BLaER1 treated with 17β-estradiol and CSF1 and Interleukin-3, amounts not matched to agents 10 nM and 100 nM (cell line): ENCODE measurements around the gene ASIC3.
A peak's percentile ranks its signal among the peaks of the same experiment; 100 is the strongest.

Experiments
- H3K27ac ChIP-seq, 11 experiments: shearing (Covaris generic); formaldehyde crosslinking; 2 replicates each; pipeline ENCODE4 v1.8.1; 2022
- H3K27me3 ChIP-seq, 11 experiments: shearing (Covaris generic); formaldehyde crosslinking; 2 replicates each; pipeline ENCODE4 v1.8.1; 2022
- H3K36me3 ChIP-seq, 11 experiments: shearing (Covaris generic); formaldehyde crosslinking; 2 replicates each; pipeline ENCODE4 v1.8.1; 2022
- H3K4me1 ChIP-seq, 10 experiments: shearing (Covaris generic); formaldehyde crosslinking; 2 replicates each; pipeline ENCODE4 v1.8.1; 2022
- H3K4me2 ChIP-seq, 11 experiments: shearing (Covaris generic); formaldehyde crosslinking; 2 replicates each; pipeline ENCODE4 v1.8.1; 2022
- H3K4me3 ChIP-seq, 10 experiments: shearing (Covaris generic); formaldehyde crosslinking; 2 replicates each; pipeline ENCODE4 v1.8.1; 2022
- H3K9ac ChIP-seq, 11 experiments: shearing (Covaris generic); formaldehyde crosslinking; 2 replicates each; pipeline ENCODE4 v1.8.1; 2022
- H3K9me3 ChIP-seq, 11 experiments: shearing (Covaris generic); formaldehyde crosslinking; replicated peaks in 1 of 11; 2 replicates each; pipeline ENCODE4 v1.8.1; 2022
- H4K20me1 ChIP-seq, 11 experiments: shearing (Covaris generic); formaldehyde crosslinking; 2 replicates each; pipeline ENCODE4 v1.8.1; 2022
- Cebpa-rat ChIP-seq, 11 experiments: shearing (Covaris generic); IDR thresholded peaks; 2 replicates each; pipeline ENCODE4 v1.8.1; 2022

Gene ASIC3

DNA sequence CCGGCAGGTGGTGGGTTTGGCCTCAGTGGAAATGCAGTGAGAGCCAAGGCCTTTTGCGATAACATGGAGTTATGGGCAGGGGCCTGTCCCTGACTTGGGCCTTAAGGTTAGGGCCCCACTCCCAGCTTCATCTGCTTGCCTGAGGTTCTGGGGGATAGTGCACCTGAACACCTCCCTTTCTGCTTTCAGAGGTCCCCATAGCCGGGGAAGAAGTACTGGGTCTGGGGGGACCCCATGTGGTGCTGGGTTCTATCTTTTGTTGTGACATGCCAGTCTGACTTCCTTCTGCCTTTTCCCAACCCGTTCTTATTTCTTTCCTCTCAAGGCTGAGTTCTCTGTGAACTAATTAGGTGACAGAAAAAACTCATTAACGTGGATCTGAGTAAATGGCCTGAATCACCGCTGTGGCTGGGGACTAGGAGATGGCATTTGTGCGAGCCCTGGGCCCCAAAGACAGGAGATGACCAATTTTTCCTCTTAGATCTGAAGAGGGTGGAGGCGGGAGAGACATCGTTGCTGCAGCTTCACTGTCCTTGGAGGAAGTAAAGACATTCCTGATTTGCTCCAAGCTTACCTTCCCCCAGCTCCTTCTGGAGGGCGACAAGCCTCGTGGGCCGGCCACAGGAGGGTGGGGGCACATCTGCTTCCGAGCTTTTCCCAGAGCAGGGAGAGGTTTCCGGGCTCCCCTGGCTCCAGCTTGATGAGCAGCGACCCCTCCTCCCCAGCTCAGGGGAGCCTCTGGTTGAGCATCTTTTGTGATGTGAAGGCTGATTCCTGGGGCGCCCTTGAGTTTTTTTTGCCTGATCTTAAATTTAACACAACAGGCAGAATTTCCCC, 39.9 kb downstream of the ASIC3 start:
- Histone ChIP-seq H3K4me1 (peaks cover 64 to 87% (median 74%) of the 10 kb centered on the region in 10 experiments), H3K27me3 (peaks cover 0 to 59% (median 48%) of the 10 kb centered on the region in 11 experiments; a peak in 18 of 22 replicates), H3K27ac (peak overlapping the region; percentile 72 to 92 (median 78)), H3K4me3 (peak overlapping the region; percentile 71 to 98 (median 76)), H3K9ac (peak overlapping the region; percentile 78 to 91 (median 85)), H3K4me2 (peak overlapping the region; percentile 94 to 100 (median 99)), H3K36me3 (peaks cover 0 to 18% (median 3%) of the 10 kb centered on the region in 11 experiments; a peak in 11 of 22 replicates), H3K9me3 (no peaks in the 10 kb centered on the region), H4K20me1 (peaks cover 42 to 65% (median 53%) of the 10 kb centered on the region in 11 experiments)
- no peak for TF ChIP-seq Cebpa-rat (IDR thresholded peaks at IDR 0.05)

DNA sequence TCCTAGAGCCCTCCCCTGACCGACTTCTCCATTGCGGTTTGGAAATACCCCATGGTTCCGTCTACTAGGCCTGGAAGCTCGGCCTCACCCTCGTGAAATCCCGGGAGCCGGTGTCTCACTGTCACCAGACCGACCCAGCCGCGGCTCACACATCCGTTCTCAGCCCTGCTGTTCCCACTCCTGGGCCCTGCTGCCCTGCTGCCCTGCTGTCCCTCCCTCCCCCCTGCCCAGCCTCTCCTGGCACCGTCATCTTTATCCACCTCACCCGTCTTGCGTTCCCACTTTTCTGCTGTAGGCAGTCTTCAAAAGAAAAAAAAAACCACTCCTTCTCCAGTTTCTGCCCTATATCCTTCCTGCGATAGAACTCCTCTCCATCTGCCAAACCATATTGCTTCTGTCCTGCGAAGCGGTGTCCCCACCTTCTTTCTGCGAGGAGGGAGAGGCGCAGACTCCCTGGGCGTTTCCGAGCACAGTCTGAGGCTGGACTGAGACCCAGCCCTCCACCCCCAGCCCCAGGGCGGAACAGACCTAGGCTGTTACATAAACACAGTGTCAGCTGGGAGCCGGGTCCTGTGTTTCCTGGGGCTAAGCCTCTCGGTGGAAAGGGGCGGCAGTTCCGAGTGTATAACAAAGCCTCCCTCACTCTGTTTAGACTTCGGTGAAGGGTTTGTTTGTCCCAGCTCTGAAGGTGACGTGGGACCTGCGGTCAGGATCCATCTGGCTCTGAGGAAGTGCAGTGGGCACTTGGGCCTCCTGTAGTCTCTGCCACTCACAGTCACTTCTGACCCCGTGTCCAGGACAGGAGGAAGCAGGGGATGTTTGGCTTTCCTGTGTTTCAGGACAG, 40.7 kb downstream of the ASIC3 start:
- Histone ChIP-seq H3K4me2 (peak overlapping the region; percentile 94 to 100 (median 99)), H3K36me3 (peaks cover 0 to 26% (median 3%) of the 10 kb centered on the region in 11 experiments; a peak in 11 of 22 replicates), H3K27me3 (peaks cover 0 to 55% (median 42%) of the 10 kb centered on the region in 11 experiments; a peak in 18 of 22 replicates), H3K9ac (peak overlapping the region; percentile 78 to 91 (median 85)), H3K27ac (peak overlapping the region; percentile 72 to 92 (median 78)), H3K9me3 (no peaks in the 10 kb centered on the region), H4K20me1 (peaks cover 51 to 73% (median 62%) of the 10 kb centered on the region in 11 experiments), H3K4me3 (peak overlapping the region; percentile 71 to 98 (median 76)), H3K4me1 (peaks cover 66 to 88% (median 75%) of the 10 kb centered on the region in 10 experiments)
- no peak for TF ChIP-seq Cebpa-rat (IDR thresholded peaks at IDR 0.05)

DNA sequence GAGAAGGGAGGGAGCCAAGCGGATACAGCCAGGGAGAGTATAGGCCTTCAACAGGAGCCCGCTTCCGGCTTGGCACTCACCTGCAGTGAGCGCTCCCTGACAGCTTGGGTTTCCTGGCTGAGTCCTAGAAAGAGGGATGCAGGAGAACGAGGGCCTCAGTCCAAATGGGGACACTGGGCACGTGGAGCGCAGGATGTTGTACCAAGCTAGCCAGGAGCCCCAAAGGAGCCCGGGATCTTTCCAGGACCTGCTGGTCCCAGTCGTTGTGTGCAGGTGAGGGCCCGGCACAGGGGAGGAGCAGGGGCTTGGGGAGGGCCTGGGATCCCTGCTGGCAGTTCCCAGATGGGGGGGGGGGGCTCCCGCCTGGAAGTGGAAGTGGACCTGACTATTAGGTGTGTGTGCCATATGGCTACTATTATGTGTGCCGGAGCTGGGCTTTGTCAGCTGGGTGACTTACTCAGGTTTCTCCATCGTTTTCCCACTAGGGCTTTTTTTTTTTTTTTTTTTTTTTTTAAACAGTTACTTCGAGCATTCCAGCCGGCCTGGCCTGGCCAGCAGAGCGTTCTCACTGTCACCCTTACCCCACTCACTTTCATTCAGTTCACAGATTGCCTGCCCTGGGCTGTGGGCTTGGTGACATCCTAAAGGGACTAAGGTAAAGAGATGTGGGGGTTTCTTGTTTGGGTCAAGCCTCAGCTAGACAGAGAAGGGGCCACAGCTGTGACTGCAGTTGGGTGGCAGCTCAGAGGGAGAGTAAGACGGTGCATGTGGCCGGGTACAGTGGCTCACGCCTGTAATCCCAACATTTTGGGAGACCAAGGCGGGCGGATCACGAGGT, 41.8 kb downstream of the ASIC3 start:
- H3K4me2 ChIP-seq = peak overlapping the region; percentile 94 to 100 (median 99)
- no peaks in the 10 kb centered on the region for H3K9me3 ChIP-seq
- peak overlapping the region in 6 of 10 experiments; percentile 73 to 98 (median 77); a peak in 13 of 20 replicates for H3K4me3 ChIP-seq
- peak overlapping the region in 9 of 11 experiments; percentile 72 to 92 (median 78); a peak in 17 of 22 replicates for H3K27ac ChIP-seq
- H3K36me3 ChIP-seq = peaks cover 0 to 30% (median 3%) of the 10 kb centered on the region in 11 experiments; a peak in 11 of 22 replicates
- H4K20me1 ChIP-seq = peaks cover 61 to 83% (median 72%) of the 10 kb centered on the region in 11 experiments
- peak overlapping the region; percentile 78 to 91 (median 85); a peak in 21 of 22 replicates for H3K9ac ChIP-seq
- no peak for TF ChIP-seq Cebpa-rat (IDR thresholded peaks at IDR 0.05)
- H3K27me3 ChIP-seq = peaks cover 0 to 44% (median 32%) of the 10 kb centered on the region in 11 experiments; a peak in 18 of 22 replicates
- peaks cover 66 to 88% (median 77%) of the 10 kb centered on the region in 10 experiments for H3K4me1 ChIP-seq

DNA sequence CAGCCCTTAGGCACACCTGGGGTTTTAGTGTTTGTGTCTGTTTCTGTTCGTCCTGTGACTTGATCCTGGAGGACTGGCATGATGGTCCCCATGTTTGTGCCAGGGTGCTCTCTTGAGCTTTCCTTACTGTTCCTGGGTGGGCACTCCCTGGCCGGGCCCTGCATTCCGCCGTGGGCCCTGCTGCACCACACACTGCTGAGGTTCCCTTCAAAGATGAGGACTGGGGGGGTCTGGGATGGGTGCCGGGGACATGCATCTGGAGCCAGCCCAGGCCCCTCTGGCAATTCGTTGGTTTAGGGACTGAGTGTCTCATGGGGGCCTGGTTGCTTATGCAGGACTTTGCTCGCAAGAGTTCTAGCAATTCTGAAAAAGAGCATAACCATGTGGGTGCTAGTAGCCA, 42.7 kb downstream of the ASIC3 start:
- H3K4me1 ChIP-seq = peaks cover 68 to 87% (median 77%) of the 10 kb centered on the region in 10 experiments
- TF ChIP-seq Cebpa-rat (IDR thresholded peaks at IDR 0.05) = no peak
- no peaks in the 10 kb centered on the region for H3K9me3 ChIP-seq

DNA sequence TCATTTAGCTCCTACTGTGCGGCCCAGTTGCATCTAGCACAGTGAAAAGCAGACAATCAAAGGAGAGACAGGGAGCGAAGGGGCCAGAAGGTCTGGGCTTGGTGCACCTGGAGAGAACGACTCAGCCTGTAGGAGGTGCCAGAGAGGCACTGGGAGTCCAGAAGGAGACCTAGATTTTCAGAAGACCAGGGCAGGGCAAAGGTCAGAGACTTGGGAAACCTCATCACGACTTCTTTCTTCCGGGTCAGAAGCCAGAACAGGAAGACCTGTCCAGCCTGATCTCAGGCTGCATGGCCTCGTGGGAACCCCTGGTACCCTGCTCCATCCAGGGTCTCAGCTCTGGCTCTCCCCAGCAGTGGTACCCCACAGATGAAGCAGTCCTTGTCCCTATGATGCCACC, 43.1 kb downstream of the ASIC3 start:
- peak overlapping the region in 2 of 11 experiments; percentile 90 to 91; a peak in 2 of 22 replicates for H3K9ac ChIP-seq
- no peaks in the 10 kb centered on the region for H3K9me3 ChIP-seq
- H3K36me3 ChIP-seq = peaks cover 0 to 34% (median 3%) of the 10 kb centered on the region in 11 experiments; a peak in 11 of 22 replicates
- H3K4me1 ChIP-seq = peaks cover 72 to 91% (median 79%) of the 10 kb centered on the region in 10 experiments
- no peak overlapping the region for H3K27ac ChIP-seq
- peak overlapping the region in 4 of 11 experiments; percentile 4 to 100 (median 96); a peak in 6 of 22 replicates for H3K4me2 ChIP-seq
- peaks cover 74 to 97% (median 85%) of the 10 kb centered on the region in 11 experiments for H4K20me1 ChIP-seq
- no peak for TF ChIP-seq Cebpa-rat (IDR thresholded peaks at IDR 0.05)
- peaks cover 0 to 33% (median 22%) of the 10 kb centered on the region in 11 experiments; a peak in 17 of 22 replicates for H3K27me3 ChIP-seq
- no peak overlapping the region for H3K4me3 ChIP-seq

More for the DNA sequence above, 42.7 kb downstream of the ASIC3 start:
- H3K27ac ChIP-seq = peak overlapping the region in 1 of 11 experiments; percentile 92; a peak in 1 of 22 replicates
- H3K36me3 ChIP-seq = peaks cover 0 to 31% (median 3%) of the 10 kb centered on the region in 11 experiments; a peak in 11 of 22 replicates
- H4K20me1 ChIP-seq = peaks cover 70 to 92% (median 81%) of the 10 kb centered on the region in 11 experiments
- H3K27me3 ChIP-seq = peaks cover 0 to 35% (median 23%) of the 10 kb centered on the region in 11 experiments; a peak in 17 of 22 replicates
- peak overlapping the region in 4 of 11 experiments; percentile 4 to 100 (median 96); a peak in 6 of 22 replicates for H3K4me2 ChIP-seq
- H3K9ac ChIP-seq = peak overlapping the region in 2 of 11 experiments; percentile 90 to 91; a peak in 3 of 22 replicates
- no peak overlapping the region for H3K4me3 ChIP-seq

DNA sequence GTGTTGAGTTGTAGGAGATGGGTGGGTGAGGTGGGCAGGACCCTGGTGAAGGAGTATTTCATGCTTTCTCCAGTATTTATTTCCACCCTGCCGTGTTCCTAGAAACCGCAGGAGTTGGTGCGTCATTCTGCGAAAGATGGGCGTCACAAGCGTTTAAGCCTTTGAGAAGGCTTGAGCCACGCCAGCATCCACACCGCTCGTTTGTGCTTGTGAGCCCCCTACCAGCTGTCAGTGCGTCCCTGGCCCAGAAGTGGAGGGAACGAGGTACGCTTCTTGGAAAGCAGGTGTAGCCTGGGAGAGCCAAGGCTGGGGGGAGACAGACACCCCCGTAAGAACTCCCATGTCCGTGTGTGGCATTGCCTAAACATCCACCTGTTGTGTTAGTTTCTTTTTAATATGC, 43.7 kb downstream of the ASIC3 start:
- H3K27me3 ChIP-seq = peaks cover 0 to 31% (median 19%) of the 10 kb centered on the region in 11 experiments; a peak in 17 of 22 replicates
- no peak overlapping the region for H3K27ac ChIP-seq
- H3K9me3 ChIP-seq = no peaks in the 10 kb centered on the region
- H4K20me1 ChIP-seq = peaks cover 78 to 97% (median 89%) of the 10 kb centered on the region in 11 experiments
- TF ChIP-seq Cebpa-rat (IDR thresholded peaks at IDR 0.05) = no peak
- no peak overlapping the region for H3K4me3 ChIP-seq
- peaks cover 0 to 39% (median 5%) of the 10 kb centered on the region in 11 experiments; a peak in 11 of 22 replicates for H3K36me3 ChIP-seq
- 0 out of 22 replicates have a peak overlapping the region, but pooled peaks of 1 of the 11 experiments have one; percentile 91 for H3K9ac ChIP-seq
- peaks cover 77 to 92% (median 80%) of the 10 kb centered on the region in 10 experiments for H3K4me1 ChIP-seq
- H3K4me2 ChIP-seq = peak overlapping the region in 8 of 11 experiments; percentile 7 to 100 (median 28); a peak in 10 of 22 replicates

DNA sequence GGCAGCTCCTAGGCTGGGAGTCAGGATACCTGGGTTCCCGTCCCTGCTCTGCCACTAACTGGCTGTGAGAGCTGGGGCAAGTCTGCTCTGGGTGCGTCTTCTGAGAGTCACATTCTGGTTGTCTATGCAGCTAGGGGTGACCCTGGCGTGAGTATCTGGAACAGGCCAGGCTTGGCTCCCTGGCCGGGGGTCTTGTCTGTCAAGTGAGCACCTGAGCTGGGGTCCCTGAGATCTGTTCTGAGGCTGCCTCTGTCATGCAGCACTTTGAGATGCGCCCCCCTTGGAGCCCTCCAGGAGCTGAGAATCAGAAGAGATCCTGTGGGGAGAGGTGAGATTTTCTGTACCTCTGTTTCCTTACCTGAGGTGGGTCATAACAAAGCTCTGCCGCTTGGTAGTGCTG, 45.4 kb downstream of the ASIC3 start:
- Histone ChIP-seq H3K9me3 (no peaks in the 10 kb centered on the region), H3K4me1 (peaks cover 67 to 93% (median 78%) of the 10 kb centered on the region in 10 experiments), H3K27ac (no peak overlapping the region), H3K9ac (peak overlapping the region in 4 of 11 experiments; percentile 11 to 57 (median 40); a peak in 5 of 22 replicates), H3K27me3 (peaks cover 0 to 13% (median 2%) of the 10 kb centered on the region in 11 experiments; a peak in 9 of 22 replicates), H3K4me3 (no peak overlapping the region), H3K36me3 (peaks cover 0 to 54% (median 5%) of the 10 kb centered on the region in 11 experiments; a peak in 11 of 22 replicates), H3K4me2 (peak overlapping the region in 8 of 11 experiments; percentile 1 to 98 (median 34); a peak in 10 of 22 replicates), H4K20me1 (peaks cover 81 to 100% (median 94%) of the 10 kb centered on the region in 11 experiments)
- TF ChIP-seq Cebpa-rat (IDR thresholded peaks at IDR 0.05) = no peak
